Endothelial cell of hepatic sinusoid (primary cell): Measurements from ENCODE around the gene CCDC150.

Experiments
- in situ Hi-C: cut with HindIII; loops from 2 replicates; pipeline ENCODE4 v1.10.0; 2017; ENCODE audit warnings: low sequenced_read_pairs

Gene CCDC150

GRCh38 chr2:196758474-196759377 lies 119.2 kb downstream of the CCDC150 start:
- in situ Hi-C loops, result no loop called here

GRCh38 chr2:196759378-196759706 lies 119.8 kb downstream of the CCDC150 start:
- in situ Hi-C loops, result no loop called here

GRCh38 chr2:196767101-196767500 lies 127.6 kb downstream of the CCDC150 start:
- in situ Hi-C loops, result no loop called here
